Myocyte (in vitro differentiated cells): ENCODE measurements around the gene LIG4. TPM values are rescaled to one million over a fixed set of nuclear protein-coding genes. Genes with fewer than 3 reads are reported as not detected.

Experiments used
- DNase-seq: peaks from one replicate; pipeline ENCODE4 v3.0.0-alpha.2; 2012; ENCODE audit warnings: low read depth
- total RNA-seq: library from RNA; depleted of rRNA; stranded (reverse); fragments of >200 nt; gene quantifications from 2 replicates; pipeline ENCODE4 v1.2.3, GENCODE V29; 2014

Gene LIG4
- total RNA-seq, 1 donor from 2014 or later = 18.1 TPM

- DNase-seq = no peak
Observed at GRCh38 chr13:108194435-108194936, 20.9 kb downstream of the LIG4 start.

GRCh38 chr13:108193806-108194205, 21.5 kb downstream of the LIG4 start:
- no peak for DNase-seq

GRCh38 chr13:108190897-108191296, 24.4 kb downstream of the LIG4 start:
- no peak for DNase-seq

- no peak for DNase-seq
Observed at GRCh38 chr13:108188260-108188659, 27.1 kb downstream of the LIG4 start.

GRCh38 chr13:108185223-108185622, 30.1 kb downstream of the LIG4 start:
- DNase-seq = no peak

- DNase-seq = no peak
Observed at GRCh38 chr13:108182652-108183051, 32.7 kb downstream of the LIG4 start.

GRCh38 chr13:108178078-108178477, 37.3 kb downstream of the LIG4 start:
- DNase-seq = no peak

GRCh38 chr13:108176685-108177274, 38.6 kb downstream of the LIG4 start:
- peak; percentile 39 for DNase-seq

GRCh38 chr13:108168929-108169328, 46.4 kb downstream of the LIG4 start:
- DNase-seq = no peak

- DNase-seq = no peak
Observed at GRCh38 chr13:108166078-108166477, 49.3 kb downstream of the LIG4 start.

GRCh38 chr13:108158746-108159145, 56.6 kb downstream of the LIG4 start:
- no peak for DNase-seq

Other genes with a start within 250 kb of the LIG4 start
- 11.2 and 18.4 TPM in 2 replicates for gene ABHD13, start 2.9 kb upstream of the LIG4 start, total RNA-seq
- gene TNFSF13B, start 54.2 kb upstream of the LIG4 start, total RNA-seq = 1.8 and 2.5 TPM in 2 replicates